Ascending aorta (tissue), 2 donors: Measurements from ENCODE around the gene OTOP2. TPM values are rescaled to one million over a fixed set of nuclear protein-coding genes. Genes with fewer than 3 reads are reported as not detected.

Experiments used
- DNase-seq, 2 donors: peaks; one replicate each; pipeline ENCODE4 v3.0.0-alpha.2; 2019; ENCODE audit warnings: low spot score in 2 of 2
- H3K27ac ChIP-seq, 2 donors: fragments of 200-600 bp; sonication (generic); one replicate each; pipeline ENCODE4 v1.5.1; 2016 to 2017; ENCODE audit warnings: mild to moderate bottlenecking in 1 of 2
- H3K27me3 ChIP-seq: fragments of 200-600 bp; sonication (generic); one replicate; pipeline ENCODE4 v1.5.1; 2017
- H3K36me3 ChIP-seq, 2 donors: fragments of 200-600 bp; sonication (generic); one replicate each; pipeline ENCODE4 v1.5.1; 2016
- H3K4me1 ChIP-seq, 2 donors: fragments of 200-600 bp; sonication (generic); one replicate each; pipeline ENCODE4 v1.5.1; 2016 to 2017; ENCODE audit warnings: mild to moderate bottlenecking in 1 of 2
- H3K4me3 ChIP-seq, 2 donors: fragments of 200-600 bp; sonication (generic); one replicate each; pipeline ENCODE4 v1.5.1; 2016 to 2017; ENCODE audit warnings: mild to moderate bottlenecking in 1 of 2
- H3K9me3 ChIP-seq, 2 donors: fragments of 200-600 bp; sonication (generic); one replicate each; pipeline ENCODE4 v1.5.1; 2016
- CTCF ChIP-seq, 3 experiments: fragments of 200-600 bp in 2 of 3; fragments of 450-650 bp in 1 of 3; sonication (generic) in 2 of 3; IDR thresholded peaks; one replicate each; pipeline ENCODE4 v1.5.1; 2016 to 2019; ENCODE audit warnings: antibody characterized with exemption in 3 of 3, mild to moderate bottlenecking in 1 of 3, moderate library complexity in 1 of 3
- intact Hi-C: fragments of 100-400 bp; cut with DNase I; formaldehyde crosslinking; loops from one replicate; pipeline ENCODE4 v1.15.1; 2023
- total RNA-seq: library from RNA; depleted of rRNA; stranded (reverse); fragments of >200 nt; gene quantifications from one replicate; pipeline ENCODE4 v1.1.0, GENCODE V29; 2016

The OTOP2 gene
- total RNA-seq, 1 donor from 2014 or later: not detected

DNA sequence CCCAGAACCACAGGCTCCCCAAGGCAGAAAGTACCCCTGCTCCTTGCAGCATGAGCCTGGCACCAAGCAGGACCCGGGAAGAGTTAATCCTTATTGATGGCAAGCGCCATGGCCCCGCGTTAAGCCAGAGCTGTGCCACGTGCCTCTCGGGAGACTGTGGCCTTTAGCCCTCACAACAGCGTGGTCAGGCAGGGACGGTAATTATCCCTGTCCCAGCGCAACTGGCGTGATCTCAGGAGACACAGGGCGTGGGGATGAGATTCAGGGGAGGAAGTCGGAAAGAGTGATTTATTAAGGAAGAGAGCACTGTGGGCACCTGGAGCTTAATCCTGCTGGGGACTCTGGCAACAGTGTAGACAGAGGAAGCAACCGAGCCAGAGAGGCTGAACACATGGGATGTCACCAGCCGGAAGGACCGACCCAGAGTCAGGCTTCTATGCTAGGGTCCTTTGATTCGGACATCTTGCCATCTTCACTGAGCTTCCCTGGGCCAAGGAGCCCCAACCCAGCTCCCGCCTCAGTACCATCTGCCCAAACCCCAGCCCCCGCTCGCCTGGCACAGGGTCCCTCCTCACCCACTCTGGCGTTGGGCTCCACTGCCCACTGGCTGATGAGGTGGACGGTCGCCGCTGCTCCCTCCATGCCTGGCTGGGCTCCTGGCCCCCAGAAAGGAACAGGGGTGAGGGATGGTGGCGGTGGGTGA is 28.5 kb downstream of the OTOP2 start:
- Histone ChIP-seq H3K4me3 (no peak overlapping the region), H3K27ac (no peak overlapping the region), H3K27me3 (no peaks in the 10 kb centered on the region), H3K36me3 (no peaks in the 10 kb centered on the region), H3K9me3 (no peaks in the 10 kb centered on the region), H3K4me1 (no peaks in the 10 kb centered on the region)
- DNase-seq: no peak
- TF ChIP-seq CTCF (IDR thresholded peaks at IDR 0.05): no peak
- intact Hi-C loops: no loop called here

GRCh38 chr17:74953134-74953687 is 29.1 kb downstream of the OTOP2 start:
- Histone ChIP-seq H3K4me3 (no peak overlapping the region), H3K9me3 (no peaks in the 10 kb centered on the region), H3K27ac (no peak overlapping the region), H3K4me1 (no peaks in the 10 kb centered on the region), H3K27me3 (no peaks in the 10 kb centered on the region), H3K36me3 (no peaks in the 10 kb centered on the region)
- TF ChIP-seq CTCF (IDR thresholded peaks at IDR 0.05): no peak
- intact Hi-C loops: no loop called here
- DNase-seq: no peak

DNA sequence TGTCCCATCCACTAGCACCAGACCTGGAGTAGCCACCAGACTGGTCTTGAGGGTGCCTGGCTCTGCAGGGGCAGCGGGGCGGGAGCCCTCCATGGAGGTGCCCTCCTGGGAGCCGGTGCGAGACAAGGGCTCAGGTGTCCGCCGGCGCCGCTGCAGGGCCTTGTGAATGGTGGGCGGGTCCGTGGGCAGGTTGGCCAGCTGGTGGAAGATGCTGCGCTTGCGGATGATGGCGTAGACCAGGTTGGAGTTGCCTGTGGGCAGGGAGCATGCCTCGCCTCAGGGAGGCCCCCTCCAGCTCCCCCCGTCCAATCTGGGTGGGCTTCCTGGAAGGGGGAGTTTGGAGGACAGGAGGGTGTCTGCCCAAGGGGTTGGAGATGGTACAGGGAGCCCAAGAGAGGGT is 30.0 kb downstream of the OTOP2 start:
- H3K4me1 ChIP-seq: no peaks in the 10 kb centered on the region
- intact Hi-C loops: no loop called here
- H3K27ac ChIP-seq: no peak overlapping the region
- TF ChIP-seq CTCF (IDR thresholded peaks at IDR 0.05): no peak
- no peak for DNase-seq
- H3K27me3 ChIP-seq: no peaks in the 10 kb centered on the region
- no peaks in the 10 kb centered on the region for H3K36me3 ChIP-seq
- H3K9me3 ChIP-seq: no peaks in the 10 kb centered on the region
- no peak overlapping the region for H3K4me3 ChIP-seq

DNA sequence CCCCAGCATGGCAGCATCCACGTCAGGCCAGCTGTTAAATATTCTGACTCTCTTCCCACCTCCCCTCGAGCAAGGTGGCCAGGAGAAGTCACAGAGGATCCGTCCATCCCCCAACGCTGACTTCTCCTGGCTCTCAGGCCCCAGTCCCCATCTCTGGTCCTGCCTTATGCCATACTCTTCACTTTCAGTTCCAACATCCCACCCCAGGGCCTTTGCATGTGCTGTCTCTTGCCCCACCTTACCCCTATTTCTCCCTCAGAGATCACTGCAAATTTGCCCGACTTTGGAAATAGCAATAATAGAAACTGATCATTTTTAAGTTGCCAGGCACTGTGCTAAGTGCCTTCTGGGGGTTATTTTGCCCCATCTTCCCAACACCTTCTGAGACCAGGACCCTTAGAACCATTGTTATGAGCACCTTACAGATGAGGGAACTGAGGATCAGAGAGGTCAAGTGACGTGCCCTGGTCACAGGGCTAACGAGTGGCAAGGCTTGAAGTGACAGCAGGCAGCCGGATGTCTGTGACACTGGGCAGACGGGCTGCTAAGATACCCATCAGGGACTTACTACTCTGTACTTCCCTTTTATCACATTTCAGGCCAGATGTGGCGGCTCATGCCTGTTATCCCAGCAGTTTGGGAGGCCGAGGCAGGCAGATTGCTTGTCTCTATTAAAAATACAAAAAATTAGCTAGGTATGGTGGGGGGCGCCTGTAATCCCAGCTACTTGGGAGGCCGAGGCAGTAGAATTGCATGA is 30.8 kb downstream of the OTOP2 start:
- no peak for TF ChIP-seq CTCF (IDR thresholded peaks at IDR 0.05)
- no peak for DNase-seq
- Histone ChIP-seq H3K9me3 (no peaks in the 10 kb centered on the region), H3K4me1 (no peaks in the 10 kb centered on the region), H3K27me3 (no peaks in the 10 kb centered on the region), H3K4me3 (no peak overlapping the region), H3K36me3 (no peaks in the 10 kb centered on the region), H3K27ac (no peak overlapping the region)
- intact Hi-C loops: no loop called here

DNA sequence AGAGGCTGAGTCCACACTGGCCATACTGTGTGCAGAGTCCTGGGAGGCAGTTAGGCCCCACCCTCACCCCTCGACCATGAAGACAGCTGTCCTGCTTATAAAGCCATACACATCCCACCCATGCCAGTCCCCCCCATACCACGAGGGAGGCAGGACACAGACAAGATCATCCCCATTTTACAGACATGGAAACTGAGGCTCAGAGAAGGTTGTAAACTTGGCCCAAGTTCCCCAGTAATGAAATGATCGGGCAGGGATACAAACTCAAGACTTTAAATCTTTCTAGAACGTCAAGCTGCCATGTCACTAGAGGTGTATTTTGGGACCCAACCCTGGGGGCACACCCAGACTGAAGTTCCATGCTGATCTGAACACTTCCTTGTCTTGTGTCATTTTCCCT is 32.0 kb downstream of the OTOP2 start:
- no peaks in the 10 kb centered on the region for H3K27me3 ChIP-seq
- intact Hi-C loops: no loop called here
- no peak overlapping the region for H3K4me3 ChIP-seq
- no peak for DNase-seq
- H3K4me1 ChIP-seq: no peaks in the 10 kb centered on the region
- no peak for TF ChIP-seq CTCF (IDR thresholded peaks at IDR 0.05)
- no peaks in the 10 kb centered on the region for H3K36me3 ChIP-seq
- H3K27ac ChIP-seq: no peak overlapping the region
- H3K9me3 ChIP-seq: no peaks in the 10 kb centered on the region
